ENCODE measurements around the gene NEU1. TPM values are rescaled to one million over a fixed set of nuclear protein-coding genes. Genes with fewer than 3 reads are reported as not detected.

Gene NEU1
- total RNA-seq, 1 experiment from 2014 or later, result 44.8 TPM

DNA sequence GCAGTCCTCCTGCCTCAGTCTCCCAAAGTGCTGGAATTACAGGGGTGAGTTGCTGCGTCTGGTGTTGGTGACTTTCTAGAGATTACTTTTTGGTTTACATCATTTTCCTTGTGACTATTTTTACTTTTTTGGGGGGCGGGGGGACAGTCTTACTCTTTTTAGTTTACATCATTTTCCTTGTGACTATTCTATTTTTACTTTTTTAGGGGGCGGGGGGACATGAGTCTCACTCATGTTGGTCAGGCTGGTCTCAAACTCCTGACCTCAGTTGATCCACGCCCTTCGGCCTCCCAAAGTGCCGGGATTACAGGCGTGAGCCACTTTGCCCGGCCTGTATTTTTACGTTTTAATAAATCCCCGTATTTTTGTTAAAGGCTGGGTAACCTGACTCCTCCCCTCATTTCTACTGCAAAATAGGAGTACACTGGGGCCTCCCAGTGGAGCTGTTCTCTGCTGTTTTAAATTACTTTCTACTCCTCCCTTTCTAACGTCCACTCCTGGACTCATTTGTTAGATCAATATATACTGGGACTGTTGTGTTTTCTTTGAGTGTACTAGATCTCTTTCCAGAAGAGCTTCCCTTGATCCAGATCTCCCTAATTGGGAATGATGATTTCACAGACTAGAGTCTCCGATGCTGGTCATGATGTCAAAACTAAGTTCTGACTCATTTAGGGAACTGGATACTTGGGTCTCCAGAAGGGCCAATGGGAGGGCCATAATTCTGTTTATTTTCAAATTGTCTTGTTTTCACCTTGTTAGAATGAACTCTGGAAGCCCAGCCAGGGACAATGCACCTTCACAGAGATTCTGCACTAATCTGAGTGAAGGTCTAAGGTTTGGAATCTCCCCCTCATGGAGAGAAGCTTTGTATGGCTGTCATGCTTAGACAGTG lies 25.9 kb downstream of the NEU1 start:
- TF ChIP-seq, protein P1, sequence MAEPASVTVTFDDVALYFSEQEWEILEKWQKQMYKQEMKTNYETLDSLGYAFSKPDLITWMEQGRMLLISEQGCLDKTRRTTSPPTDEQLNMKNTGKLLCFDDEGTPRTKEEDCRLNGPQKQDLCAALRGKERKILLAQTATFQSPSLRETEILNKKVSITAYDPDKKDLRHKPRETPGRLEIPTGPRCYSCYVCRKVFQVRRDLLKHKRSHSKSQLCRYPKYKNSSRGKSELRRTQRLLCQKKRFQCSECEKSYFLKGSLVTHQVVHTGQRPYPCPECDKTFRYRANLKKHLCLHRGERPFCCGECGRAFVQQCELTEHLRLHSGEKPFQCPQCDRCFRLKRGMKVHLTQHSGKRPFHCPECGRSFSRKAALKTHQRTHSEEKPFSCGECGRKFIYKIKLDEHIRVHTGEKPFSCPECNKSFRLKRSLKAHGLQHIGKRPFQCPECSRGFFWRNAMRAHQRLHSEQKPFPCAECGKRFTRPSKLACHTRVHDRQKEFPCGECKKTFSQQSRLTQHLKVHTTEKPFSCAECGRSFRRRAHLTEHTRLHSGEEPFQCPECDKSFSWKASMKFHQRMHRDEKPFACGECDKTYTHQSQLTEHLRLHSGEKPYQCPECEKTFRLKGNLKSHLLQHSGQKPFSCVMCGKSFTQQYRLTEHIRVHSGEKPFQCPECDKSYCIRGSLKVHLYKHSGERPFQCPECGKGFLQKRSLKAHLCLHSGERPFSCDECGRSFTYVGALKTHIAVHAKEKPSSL (CRISPR knock-in tag; conservative IDR thresholded peaks at IDR 0.05), result no peak
- TF ChIP-seq ZNF219 (CRISPR knock-in tag; IDR thresholded peaks at IDR 0.05; ENCODE audit: borderline replicate concordance) (no peak), TEAD4 (CRISPR knock-in tag; IDR thresholded peaks at IDR 0.05) (no peak), NR2C2 (CRISPR knock-in tag; IDR thresholded peaks at IDR 0.05) (no peak), JAZF1 (CRISPR knock-in tag; IDR thresholded peaks at IDR 0.05) (no peak)
- TF ChIP-seq, protein P2, sequence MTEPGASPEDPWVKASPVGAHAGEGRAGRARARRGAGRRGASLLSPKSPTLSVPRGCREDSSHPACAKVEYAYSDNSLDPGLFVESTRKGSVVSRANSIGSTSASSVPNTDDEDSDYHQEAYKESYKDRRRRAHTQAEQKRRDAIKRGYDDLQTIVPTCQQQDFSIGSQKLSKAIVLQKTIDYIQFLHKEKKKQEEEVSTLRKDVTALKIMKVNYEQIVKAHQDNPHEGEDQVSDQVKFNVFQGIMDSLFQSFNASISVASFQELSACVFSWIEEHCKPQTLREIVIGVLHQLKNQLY (CRISPR knock-in tag; IDR thresholded peaks at IDR 0.05), result no peak

DNA sequence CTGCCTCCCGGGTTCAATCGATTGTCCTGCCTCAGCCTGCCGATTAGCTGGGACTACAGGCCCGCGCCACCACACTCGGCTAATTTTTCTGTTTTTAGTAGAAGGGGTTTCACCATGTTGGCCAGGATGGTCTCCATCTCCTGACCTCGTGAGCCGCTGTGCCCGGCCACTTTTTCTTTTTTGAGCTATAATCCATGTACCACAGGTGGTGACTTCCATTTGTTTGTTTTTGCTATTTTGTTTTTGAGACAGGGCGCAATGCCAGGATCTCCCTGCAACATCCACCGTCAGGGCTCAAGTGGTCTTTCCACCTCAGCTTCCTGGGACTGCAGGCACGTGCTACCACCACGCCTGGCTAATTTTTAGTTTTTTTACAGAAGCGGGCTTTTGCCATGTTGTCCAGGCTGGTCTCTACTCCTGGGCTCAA lies 26.6 kb downstream of the NEU1 start:
- Mint-ChIP-seq H3K27ac (peak overlapping the region; percentile 100), H3K4me1 (peaks cover 28% of the 10 kb centered on the region), H3K9me3 (no peaks in the 10 kb centered on the region), H3K27me3 (ENCODE audit: low read depth) (no peaks in the 10 kb centered on the region), H3K4me3 (peak overlapping the region; percentile 99), H3K36me3 (peaks cover 62% of the 10 kb centered on the region)
- ChIA-PET POLR2A (interaction anchor here (1.6 kb wide), 1 partner anchor 21 kb away, joined by 4 read pairs; the partner anchor contains the start of genes HSPA1A and HSPA1L), CTCF (interaction anchor here (2.1 kb wide), 1 partner anchor 27 kb away, joined by 6 read pairs; the partner anchor contains the start of gene NEU1)
- TF ChIP-seq SOX15 (CRISPR knock-in tag; IDR thresholded peaks at IDR 0.05) (no peak), ZNF396 (CRISPR knock-in tag; IDR thresholded peaks at IDR 0.05; ENCODE audit: borderline replicate concordance) (no peak), NFE2L1 (CRISPR knock-in tag; IDR thresholded peaks at IDR 0.05) (no peak), GABPB1 (CRISPR knock-in tag; IDR thresholded peaks at IDR 0.05) (0 out of 2 replicates have a peak, but pooled peaks have one; percentile 14), TEAD4 (CRISPR knock-in tag; IDR thresholded peaks at IDR 0.05) (no peak), NR3C1 (CRISPR knock-in tag; conservative IDR thresholded peaks at IDR 0.05; ENCODE audit: low read depth) (no peak), FOXJ3 (CRISPR knock-in tag; IDR thresholded peaks at IDR 0.05; ENCODE audit: borderline replicate concordance) (no peak), ZNF416 (CRISPR knock-in tag; IDR thresholded peaks at IDR 0.05) (no peak)
- ATAC-seq (no peak), DNase-seq (ENCODE audit: low spot score) (no peak)

More for the DNA sequence above, 25.9 kb downstream of the NEU1 start:
- DNase-seq (ENCODE audit: low spot score) (no peak), ATAC-seq (no peak)
- ChIA-PET POLR2A (interaction anchor here (1.6 kb wide), 1 partner anchor 21 kb away, joined by 4 read pairs; the partner anchor contains the start of genes HSPA1A and HSPA1L), CTCF (interaction anchor here (0.7 to 2.1 kb wide), 2 partner anchors 26 to 45 kb away, joined by 3 to 6 read pairs; partner anchors contain the start of gene NEU1)
- Mint-ChIP-seq H3K4me1 (peaks cover 28% of the 10 kb centered on the region), H3K4me3 (peak overlapping the region; percentile 99), H3K9me3 (no peaks in the 10 kb centered on the region), H3K27me3 (ENCODE audit: low read depth) (no peaks in the 10 kb centered on the region), H3K36me3 (peaks cover 64% of the 10 kb centered on the region), H3K27ac (peak overlapping the region; percentile 100)

DNA sequence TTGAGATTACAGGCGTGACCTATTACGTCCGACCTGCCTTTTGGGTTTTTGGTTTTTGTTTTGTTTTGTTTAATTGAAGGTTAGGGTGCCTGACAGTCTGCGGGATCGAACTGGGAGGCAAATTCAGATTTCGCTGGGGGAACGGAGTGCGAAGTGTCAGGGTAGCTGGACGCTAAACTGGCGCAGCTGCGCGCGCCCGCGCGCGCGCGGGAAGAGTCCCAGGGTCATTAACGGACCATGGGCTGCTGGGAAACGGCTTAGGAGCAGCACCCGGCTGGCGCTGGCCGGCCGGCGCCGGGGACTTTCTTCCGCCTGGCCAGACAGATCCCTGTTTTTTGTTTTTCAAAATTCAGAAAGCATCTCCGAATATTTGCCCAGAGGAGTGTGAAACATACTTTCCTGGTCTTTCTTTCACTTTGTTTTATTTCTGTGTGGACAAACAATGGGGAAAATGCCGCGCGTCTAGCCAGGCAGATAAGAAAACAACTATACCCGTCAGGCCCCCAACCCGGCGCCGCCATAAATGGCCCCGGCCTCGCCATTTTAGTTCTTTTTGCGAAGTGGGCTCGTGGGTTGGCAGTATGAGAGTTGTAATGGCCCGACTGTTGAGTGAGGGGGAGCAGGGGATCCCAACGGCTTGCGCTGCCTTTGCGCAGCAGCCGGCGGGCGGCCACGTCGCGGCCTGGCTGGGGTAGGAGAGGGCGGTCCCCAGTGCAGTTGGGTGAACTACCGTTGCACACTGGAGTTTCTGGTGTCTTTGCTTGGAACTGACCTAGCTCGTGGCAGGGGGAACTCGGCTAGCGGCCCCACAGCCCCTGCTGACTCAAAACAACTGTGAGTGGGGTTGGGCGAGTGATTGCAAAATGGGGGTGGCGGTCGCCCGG lies 28.0 kb downstream of the NEU1 start:
- CTCF ChIA-PET, result interaction anchor here (1.0 to 2.1 kb wide), 5 partner anchors 28 to 288 kb away, joined by 3 to 7 read pairs (median 5); partner anchors contain the start of genes ATP6V1G2 and NEU1
- ATAC-seq (peak; percentile 81), DNase-seq (ENCODE audit: low spot score) (peak; percentile 85)
- H3K4me3 Mint-ChIP-seq, result peak overlapping the region; percentile 99
- no peaks in the 10 kb centered on the region for H3K27me3 Mint-ChIP-seq (ENCODE audit: low read depth)
- peaks cover 48% of the 10 kb centered on the region for H3K36me3 Mint-ChIP-seq
- peaks cover 30% of the 10 kb centered on the region for H3K4me1 Mint-ChIP-seq
- no peaks in the 10 kb centered on the region for H3K9me3 Mint-ChIP-seq
- H3K27ac Mint-ChIP-seq, result peak overlapping the region; percentile 100
- POLR2A ChIA-PET, result interaction anchor here (0.5 to 2.0 kb wide), 9 partner anchors 11 to 105 kb away, joined by 3 to 4 read pairs (median 3); partner anchors contain the start of genes LSM2, MSH5 and NEU1
- TF ChIP-seq TP53 (CRISPR knock-in tag; IDR thresholded peaks at IDR 0.05), result no peak
- TF ChIP-seq TEAD4 (CRISPR knock-in tag; IDR thresholded peaks at IDR 0.05), result 0 out of 2 replicates have a peak, but pooled peaks have one; percentile 51
- no peak for TF ChIP-seq JUN (CRISPR knock-in tag; IDR thresholded peaks at IDR 0.05)
- TF ChIP-seq ZNF317 (CRISPR knock-in tag; IDR thresholded peaks at IDR 0.05; ENCODE audit: borderline replicate concordance, low read depth), result no peak
- TF ChIP-seq, protein P3, sequence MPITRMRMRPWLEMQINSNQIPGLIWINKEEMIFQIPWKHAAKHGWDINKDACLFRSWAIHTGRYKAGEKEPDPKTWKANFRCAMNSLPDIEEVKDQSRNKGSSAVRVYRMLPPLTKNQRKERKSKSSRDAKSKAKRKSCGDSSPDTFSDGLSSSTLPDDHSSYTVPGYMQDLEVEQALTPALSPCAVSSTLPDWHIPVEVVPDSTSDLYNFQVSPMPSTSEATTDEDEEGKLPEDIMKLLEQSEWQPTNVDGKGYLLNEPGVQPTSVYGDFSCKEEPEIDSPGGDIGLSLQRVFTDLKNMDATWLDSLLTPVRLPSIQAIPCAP (CRISPR knock-in tag; IDR thresholded peaks at IDR 0.05), result no peak
- TF ChIP-seq, protein P4, sequence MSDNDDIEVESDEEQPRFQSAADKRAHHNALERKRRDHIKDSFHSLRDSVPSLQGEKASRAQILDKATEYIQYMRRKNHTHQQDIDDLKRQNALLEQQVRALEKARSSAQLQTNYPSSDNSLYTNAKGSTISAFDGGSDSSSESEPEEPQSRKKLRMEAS (CRISPR knock-in tag; IDR thresholded peaks at IDR 0.05), result 0 out of 2 replicates have a peak, but pooled peaks have one; percentile 24
- TF ChIP-seq NFATC4 (CRISPR knock-in tag; IDR thresholded peaks at IDR 0.05), result peak; percentile 16; the same call in 1 of the 2 replicates
- peak; percentile 58; the same call in 1 of the 2 replicates for TF ChIP-seq CREM (CRISPR knock-in tag; IDR thresholded peaks at IDR 0.05)
- TF ChIP-seq PRRX2 (CRISPR knock-in tag; IDR thresholded peaks at IDR 0.05), result peak; percentile 50; the same call in 1 of the 2 replicates
- TF ChIP-seq, protein P5, sequence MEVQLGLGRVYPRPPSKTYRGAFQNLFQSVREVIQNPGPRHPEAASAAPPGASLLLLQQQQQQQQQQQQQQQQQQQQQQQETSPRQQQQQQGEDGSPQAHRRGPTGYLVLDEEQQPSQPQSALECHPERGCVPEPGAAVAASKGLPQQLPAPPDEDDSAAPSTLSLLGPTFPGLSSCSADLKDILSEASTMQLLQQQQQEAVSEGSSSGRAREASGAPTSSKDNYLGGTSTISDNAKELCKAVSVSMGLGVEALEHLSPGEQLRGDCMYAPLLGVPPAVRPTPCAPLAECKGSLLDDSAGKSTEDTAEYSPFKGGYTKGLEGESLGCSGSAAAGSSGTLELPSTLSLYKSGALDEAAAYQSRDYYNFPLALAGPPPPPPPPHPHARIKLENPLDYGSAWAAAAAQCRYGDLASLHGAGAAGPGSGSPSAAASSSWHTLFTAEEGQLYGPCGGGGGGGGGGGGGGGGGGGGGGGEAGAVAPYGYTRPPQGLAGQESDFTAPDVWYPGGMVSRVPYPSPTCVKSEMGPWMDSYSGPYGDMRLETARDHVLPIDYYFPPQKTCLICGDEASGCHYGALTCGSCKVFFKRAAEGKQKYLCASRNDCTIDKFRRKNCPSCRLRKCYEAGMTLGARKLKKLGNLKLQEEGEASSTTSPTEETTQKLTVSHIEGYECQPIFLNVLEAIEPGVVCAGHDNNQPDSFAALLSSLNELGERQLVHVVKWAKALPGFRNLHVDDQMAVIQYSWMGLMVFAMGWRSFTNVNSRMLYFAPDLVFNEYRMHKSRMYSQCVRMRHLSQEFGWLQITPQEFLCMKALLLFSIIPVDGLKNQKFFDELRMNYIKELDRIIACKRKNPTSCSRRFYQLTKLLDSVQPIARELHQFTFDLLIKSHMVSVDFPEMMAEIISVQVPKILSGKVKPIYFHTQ (CRISPR knock-in tag; IDR thresholded peaks at IDR 0.05), result no peak
